ENCODE results near the gene ZNF524.

DNA sequence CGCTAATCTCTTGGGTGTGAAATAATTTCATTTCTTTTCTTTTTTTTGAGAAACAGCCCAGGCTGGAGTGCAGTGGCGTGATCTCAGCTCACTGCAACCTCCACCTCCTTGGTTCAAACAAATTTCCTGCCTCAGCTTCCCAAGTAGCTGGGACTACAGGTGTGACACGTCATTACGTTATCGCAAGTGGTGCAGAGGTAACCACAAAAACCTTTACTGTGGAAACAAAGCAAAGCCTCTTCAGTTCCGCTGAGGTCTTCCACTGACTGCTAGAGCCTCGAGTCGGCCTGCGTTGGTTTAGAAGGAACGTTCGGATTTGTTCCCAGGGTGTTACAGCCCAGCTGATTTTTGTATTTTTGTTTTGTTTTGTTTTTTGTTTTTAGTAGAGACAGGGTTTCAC, 26.3 kb downstream of the ZNF524 start:
- TF ChIP-seq, protein P1, sequence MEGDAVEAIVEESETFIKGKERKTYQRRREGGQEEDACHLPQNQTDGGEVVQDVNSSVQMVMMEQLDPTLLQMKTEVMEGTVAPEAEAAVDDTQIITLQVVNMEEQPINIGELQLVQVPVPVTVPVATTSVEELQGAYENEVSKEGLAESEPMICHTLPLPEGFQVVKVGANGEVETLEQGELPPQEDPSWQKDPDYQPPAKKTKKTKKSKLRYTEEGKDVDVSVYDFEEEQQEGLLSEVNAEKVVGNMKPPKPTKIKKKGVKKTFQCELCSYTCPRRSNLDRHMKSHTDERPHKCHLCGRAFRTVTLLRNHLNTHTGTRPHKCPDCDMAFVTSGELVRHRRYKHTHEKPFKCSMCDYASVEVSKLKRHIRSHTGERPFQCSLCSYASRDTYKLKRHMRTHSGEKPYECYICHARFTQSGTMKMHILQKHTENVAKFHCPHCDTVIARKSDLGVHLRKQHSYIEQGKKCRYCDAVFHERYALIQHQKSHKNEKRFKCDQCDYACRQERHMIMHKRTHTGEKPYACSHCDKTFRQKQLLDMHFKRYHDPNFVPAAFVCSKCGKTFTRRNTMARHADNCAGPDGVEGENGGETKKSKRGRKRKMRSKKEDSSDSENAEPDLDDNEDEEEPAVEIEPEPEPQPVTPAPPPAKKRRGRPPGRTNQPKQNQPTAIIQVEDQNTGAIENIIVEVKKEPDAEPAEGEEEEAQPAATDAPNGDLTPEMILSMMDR (IDR thresholded peaks at IDR 0.05; ENCODE audit: borderline replicate concordance, extremely low read depth, low read length, poor library complexity, severe bottlenecking) = no peak
- no peak for TF ChIP-seq EZH2 (IDR thresholded peaks at IDR 0.05; ENCODE audit: borderline replicate concordance, low read depth, low read length, severe bottlenecking)

All from DND-41 (cell line).